ENCODE measurements around the gene FBXO42.
"Not testable (repeated sequence)": the region's sequence is repeated elsewhere in the genome, so short reads cannot be mapped to it uniquely, and the experiment has no call there.

The FBXO42 gene

DNA sequence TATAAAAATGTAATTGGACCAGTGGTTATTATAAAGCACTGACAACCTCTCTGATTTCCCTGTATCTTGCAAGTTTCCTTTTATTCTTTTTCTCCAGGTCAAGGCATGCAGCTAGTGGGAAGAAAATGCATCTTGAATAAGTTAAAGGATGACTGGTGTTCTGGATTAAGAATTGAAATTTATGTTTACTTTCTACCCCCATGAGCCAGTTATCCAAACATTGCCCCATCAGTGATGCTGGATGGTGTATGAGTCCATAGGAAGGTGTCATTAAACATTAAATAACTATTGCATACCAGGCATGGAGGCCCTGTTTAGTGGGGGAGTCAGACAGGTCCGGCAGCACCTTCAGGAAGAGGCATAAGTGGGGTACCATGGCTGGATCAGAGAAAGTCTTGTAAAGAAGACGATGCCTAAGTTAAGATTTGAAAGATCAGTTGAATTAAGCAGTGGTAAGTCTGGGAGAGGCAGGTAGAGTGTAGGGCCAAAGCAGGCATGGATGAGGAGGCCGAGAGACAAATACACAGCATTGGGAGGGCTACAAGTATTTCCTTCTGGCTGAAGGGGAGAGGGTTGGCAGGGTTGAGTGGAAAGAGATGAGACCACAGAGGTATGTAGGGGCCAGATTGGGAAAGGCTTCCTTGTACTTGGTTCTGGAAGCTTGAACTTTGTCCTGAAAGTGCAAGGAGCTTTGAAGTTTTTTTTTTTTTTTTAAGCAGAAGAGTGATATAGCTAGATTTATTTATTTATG lies 20.4 kb upstream of the FBXO42 start:
- DNase-seq (ENCODE audit: low read depth in 2 of 2): no peak

DNA sequence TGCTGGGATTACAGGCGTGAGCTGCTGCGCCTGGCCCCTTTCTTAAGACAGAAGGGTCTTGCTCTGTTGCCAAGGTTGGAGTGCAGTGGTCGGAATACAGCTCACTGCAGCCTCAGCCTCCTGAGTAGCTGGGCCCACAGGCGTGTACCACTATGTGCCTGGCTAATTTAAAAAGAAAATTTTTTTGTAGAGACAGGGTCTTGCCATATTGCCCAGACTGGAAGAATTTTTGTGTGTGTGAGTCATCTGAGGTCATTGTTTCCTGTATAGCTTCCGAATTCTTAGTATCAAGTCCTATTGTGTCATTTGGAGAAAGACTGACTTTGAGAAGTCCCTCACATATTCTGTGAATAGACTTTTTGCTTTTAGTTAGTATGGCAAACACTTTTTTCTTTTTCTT lies 19.4 kb upstream of the FBXO42 start:
- no peak for DNase-seq (ENCODE audit: low read depth in 2 of 2)

DNA sequence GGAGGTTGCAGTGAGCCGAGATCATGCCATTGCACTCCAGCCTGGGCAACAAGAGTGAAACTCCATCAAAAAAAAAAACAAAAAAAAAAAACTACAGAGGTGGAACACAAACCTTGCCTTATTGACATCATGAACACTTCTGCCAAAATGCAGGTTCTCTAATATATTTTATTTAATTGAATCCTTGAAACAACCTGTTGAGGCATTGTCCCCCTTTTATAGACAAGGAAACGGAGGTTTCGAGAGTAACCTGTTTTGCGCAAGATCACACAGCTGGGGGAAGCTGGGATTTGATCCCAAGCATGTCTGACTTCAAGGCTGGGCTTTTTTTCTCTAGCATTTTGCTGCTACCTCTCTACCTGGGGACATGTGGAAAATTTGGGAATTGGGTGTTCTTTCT lies 17.5 kb upstream of the FBXO42 start:
- no peak for DNase-seq (ENCODE audit: low read depth in 2 of 2)

DNA sequence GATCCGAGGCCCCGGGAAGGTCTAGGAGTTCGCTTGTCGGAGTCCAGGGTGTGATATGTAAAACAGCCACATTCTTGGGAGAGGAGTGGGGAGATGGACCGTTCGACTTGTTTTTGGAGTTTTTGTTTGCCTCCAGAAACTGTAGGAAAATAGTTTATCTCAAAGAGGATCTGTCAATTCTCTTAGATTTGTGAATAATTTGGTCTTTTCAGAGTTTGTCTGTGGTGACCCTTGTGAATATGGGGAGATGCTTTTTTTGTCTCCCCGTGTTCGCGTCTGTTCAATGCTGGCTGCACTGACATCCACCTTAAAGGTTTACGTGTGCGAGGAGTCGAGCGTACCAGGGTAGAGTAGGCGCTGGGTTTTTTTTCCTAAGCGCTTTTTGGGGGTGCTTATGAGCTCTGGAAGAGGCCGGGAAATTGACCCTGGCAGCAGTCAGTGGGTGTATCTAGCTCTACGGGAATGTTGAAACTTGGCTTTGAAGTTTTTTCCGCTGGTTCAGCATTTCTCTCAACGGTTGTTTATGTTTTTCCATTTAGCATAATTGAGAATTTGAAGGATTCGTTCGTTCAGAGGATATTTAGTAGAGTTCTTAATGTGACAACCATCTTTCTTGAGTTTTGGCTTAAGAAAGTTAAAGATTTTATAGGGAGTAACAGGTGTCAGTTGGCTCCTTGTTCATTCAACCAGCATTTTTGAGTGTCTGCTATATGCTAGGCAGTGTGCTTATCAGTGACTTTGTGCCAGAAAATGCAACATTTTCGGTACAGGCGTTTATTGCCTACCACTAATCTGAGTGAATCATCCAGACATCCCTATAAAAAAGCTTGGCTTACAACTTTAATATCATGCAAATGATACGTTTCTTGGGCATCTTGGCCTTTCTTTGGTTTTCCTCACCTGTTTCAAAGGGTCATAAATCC lies 15.9 kb upstream of the FBXO42 start:
- no peak for DNase-seq (ENCODE audit: low read depth in 2 of 2)

DNA sequence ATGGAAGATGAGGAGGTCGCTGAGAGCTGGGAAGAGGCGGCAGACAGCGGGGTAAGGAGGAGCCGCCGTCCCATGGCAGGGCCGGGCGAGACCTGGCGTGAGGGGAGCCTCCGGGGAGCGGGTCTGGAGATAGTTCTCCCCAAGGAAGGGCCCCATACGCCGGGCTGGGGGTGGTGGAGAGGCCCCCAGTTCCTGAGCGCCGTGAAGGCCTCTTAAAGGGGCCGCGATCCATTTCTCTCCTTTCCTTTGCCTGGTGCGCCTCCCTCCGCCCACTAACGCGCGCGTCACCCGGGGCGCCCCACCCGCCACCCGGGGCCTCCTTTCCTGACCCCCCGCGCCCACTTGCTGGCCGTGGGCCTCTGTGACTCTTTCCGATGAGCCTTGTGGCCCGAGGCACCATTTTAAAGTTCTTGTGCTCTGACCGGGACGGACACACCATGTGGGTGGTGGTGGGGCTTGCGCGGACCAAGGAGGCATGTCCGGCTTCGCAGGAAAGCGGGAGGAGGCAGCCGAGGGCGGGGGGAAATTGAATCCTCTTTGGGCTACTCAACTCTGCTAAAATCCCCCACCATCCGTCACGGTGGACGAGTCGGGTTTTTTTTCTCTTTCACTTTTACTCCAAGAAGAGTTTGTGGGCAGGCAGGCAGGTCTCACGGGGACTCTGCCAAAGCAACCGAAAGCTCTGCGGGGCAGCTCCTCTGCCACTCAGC lies 15.1 kb upstream of the FBXO42 start:
- peak; percentile 37 to 78 for DNase-seq (ENCODE audit: low read depth in 2 of 2)

DNA sequence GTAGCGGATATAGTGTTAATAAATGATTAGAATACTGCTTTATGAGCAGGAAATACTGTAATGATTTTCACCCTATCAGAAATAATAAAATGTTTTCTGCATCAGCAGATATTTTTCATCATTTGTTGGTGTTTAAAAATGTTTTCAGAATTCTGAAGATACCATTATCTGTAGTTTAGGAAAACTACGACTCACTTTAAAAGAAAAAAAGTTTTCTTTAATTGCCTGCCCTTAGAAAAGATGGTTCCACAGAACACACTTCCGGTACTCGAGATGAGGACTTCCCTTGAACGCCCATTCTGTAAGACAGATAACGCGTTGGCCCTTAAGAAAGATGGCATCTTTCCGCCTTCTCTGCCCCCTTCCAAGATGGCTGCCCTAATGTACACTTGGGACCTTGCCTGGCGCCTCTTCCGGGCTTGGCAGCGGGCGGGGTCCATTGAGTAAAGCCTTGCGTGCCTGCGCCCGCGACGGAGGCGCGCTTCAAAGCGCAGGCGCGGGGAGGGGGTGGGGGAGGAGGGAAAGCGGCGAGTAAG lies 14.5 kb upstream of the FBXO42 start, which contains the start of gene SZRD1:
Gene SZRD1 (plus strand): TSS at position 521 of the 536 bp plus-strand sequence. CDS start 16 bp downstream, outside the sequence.
- DNase-seq (ENCODE audit: low read depth in 2 of 2): peak; percentile 75 to 89

DNA sequence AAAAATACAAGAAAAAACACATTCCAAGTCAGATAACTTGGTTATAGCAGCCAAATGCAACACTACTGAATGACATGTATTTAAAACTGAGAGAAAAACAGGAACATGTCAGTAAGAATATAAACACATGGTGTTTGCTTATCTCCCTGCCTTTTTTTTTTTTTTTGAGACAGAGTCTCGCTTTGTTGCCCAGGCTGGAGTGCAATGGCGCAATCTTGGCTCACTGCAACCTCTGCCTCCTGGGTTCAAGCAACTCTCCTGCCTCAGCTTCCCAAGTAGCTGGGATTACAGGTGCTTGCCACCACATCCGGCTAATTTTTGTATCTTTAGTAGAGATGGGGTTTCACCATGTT lies 12.8 kb upstream of the FBXO42 start:
- not testable (repeated sequence) for DNase-seq (ENCODE audit: low read depth in 2 of 2)

DNA sequence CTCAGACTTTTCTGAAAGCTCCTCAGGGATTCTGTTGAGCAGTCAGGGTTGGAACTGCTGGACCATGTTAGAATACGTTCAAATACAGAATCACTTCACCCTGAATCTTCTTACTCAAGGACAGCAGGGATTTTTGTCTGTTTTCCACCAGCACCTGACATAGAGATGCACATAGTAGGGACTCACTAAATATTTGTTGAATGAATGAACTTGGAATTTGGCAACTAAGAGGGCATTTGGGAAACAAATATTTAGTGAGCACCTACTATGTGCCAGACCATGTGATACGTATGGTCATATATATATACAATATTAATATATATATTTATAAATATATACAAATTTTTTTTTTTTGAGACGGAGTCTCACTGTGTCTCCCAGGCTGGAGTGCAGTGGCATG lies 4.6 kb upstream of the FBXO42 start:
- DNase-seq (ENCODE audit: low read depth in 2 of 2): no peak

DNA sequence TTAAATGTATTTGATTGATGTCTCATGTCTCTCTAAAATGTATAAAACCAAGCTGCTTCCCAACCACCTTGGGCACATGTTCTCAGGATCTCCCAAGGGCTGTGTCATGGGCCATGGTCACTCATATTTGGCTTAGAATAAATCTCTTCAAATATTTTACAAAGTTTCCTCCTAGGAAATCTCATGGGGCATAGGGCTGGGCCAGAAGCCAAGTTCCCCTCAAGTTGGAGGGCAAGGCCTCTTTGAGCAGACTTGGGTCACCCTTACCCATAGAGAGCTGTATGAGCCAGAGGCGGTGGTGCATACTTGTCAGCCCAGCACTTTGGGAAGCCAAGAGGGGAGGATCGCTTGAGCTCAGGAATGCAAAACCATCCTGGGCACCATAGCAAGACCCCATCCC lies 2.3 kb upstream of the FBXO42 start:
- no peak for DNase-seq (ENCODE audit: low read depth in 2 of 2)

DNA sequence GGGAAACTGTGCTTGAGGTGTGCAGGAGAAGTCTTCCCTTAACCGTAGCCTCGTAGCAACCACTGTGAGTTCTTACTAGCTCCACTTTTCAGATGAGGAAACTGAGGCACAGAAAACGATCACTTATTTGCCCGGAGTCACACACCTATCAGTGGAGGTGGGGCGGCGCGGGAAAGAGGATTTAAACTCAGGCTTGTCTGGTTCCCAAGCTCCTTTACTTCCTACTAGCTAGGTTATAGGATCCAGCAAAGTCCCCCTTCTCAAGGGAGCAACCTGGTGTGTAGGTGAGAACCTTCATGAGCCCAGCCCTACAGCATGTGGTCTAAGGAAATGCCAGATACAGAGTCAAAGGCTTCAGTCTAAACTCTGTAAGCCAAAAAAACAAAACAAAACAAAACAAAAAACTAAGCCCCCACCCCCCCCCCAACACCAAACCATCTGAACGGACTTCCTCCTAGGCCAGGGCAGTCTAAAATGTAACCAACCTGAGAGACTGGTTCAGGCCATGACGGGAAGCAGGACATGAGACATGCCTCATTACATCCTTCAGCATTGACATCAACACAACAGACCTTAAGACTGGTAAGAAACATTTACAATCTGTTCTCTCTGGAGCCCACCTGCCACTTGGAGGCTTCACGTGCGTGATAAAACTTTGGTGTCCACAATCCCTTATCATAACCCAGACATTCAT lies 709 bp upstream of the FBXO42 start:
- DNase-seq (ENCODE audit: low read depth in 2 of 2): no peak

DNA sequence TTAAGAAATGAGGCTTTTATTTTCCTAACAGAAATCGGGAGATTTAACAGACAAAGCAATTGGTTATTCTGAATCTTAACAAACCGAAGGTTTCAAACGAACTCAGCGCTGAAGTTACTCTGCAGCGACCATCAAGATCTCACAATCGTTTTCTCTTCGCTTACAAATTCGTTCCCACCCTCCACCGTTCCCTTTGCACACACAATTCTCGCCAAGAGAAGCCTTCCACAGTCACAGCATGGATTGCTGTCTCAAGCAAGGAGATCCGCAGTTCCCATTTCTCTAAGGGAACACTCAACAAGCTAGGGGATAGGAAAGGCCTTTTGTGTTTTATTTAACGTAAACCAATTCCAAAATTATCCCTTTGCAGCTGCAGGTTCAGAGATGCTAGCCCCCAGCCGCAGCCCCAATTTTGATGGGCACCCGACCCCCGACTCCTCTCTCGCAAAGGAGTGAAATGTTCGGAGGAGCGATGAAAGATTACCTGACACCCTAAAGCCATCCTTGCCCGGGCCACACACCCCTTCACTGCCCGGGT lies 755 bp downstream of the FBXO42 start:
- no peak for DNase-seq (ENCODE audit: low read depth in 2 of 2)

DNA sequence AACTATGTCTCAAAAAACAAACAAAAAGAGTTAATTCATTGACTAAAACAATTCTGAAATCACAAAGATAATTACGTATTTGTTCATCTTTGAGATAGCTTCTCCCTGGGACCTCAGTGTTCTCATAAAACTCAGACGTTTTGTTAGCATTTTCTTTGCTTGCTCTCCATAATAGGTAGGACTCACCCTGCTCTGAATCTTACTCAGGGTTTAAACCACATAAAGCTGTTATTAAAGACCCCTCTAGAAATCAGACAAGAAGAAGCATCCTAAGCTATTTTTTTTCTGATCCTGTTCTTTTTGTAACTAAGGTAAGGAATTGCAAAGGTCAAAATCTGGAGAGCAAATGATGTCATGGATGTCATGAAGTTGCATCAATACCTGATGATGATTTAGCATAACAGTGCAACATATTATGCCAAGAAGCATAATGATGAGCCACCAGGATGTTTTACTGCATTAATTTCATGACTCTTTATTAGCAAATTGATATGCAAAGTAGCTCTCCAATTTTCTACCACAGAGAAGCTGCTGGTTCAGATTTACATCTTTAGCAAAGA lies 2.4 kb downstream of the FBXO42 start:
- DNase-seq (ENCODE audit: low read depth in 2 of 2): no peak

DNA sequence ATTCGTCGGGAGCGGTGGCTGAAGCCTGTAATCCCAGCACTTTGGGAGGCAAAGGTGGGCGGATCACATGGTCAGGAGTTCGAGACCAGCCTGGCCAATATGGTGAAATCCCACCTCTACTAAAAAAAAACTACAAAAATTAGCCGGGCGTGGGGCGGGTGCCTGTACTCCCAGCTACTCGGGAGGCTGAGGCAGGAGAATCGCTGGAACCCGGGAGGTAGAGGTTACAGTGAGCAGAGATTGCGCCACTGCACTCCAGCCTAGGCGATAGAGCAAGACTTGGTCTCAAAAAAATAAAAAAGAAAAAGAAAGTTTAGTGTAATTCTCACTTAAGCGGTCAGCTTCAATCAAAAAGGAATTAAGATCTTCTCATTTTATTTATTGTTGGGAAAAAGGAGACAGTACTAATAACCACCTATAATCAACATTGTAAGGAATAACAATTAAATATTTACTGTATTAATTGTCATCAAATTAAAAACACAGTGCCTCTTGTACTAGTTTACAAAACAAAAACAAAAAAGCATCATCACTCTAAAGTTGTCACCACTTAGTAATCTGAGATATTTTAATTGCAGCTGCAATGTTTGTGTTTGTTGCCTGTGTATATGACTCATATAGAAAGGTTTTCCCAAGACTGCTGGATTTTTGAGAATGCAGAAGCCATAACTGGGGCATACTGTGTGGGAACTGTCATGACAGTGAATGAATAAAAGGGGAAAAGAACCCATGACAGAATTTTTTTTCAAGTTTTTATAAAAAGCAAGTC lies 3.7 kb downstream of the FBXO42 start:
- no peak for DNase-seq (ENCODE audit: low read depth in 2 of 2)

DNA sequence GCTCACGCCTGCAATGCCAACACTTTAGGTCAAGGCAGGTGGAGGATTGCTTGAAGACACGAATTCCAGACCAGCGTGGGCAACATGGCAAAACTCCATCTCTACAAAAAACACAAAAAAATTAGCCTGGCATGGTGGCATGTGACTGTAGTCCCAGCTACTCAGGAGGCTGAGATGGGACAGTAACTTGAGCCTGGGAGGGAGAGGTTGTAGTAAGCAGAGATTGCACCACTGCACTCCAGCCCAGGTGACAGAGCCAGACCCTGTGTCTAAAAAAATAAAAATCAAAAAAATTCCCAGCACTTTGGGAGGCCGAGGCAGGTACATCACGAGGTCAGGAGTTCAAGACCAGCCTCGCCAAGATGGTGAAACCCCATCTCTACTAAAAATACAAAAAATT lies 9.0 kb downstream of the FBXO42 start:
- not testable (repeated sequence) for DNase-seq (ENCODE audit: low read depth in 2 of 2)

DNA sequence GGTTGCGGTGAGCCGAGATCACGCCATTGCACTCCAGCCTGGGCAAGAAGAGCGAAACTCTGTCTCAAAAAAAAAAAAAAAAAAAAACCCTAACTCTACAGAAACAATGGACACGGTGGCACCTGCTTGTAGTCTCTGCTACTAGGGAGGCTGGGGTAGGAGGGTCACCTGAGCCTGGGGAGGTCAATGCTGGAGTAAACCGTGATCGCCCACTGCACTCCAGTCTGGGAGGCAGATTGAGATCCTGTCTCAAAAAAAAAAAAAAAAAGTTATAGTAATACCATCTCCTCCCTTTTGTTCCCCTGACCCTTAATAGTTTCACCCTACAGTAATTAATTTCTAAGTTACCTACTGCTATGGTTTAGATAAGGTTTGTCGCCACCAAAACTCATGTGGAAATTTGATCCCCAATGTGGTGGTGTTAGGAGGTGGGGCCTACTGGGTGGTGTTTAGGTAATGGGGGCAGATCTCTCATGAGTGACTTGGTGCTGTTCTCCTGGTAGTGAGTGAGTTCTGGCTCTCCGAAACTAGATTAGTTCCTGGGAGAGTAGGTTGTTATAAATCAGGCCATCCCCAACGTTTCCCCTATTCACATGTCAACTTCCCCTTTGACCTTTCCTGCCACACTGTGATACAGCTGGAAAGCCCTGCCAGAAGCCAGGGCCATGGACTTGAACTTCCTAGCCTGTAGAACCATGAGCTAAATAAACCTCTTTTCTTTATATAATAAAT lies 9.8 kb downstream of the FBXO42 start:
- DNase-seq (ENCODE audit: low read depth in 2 of 2): no peak

DNA sequence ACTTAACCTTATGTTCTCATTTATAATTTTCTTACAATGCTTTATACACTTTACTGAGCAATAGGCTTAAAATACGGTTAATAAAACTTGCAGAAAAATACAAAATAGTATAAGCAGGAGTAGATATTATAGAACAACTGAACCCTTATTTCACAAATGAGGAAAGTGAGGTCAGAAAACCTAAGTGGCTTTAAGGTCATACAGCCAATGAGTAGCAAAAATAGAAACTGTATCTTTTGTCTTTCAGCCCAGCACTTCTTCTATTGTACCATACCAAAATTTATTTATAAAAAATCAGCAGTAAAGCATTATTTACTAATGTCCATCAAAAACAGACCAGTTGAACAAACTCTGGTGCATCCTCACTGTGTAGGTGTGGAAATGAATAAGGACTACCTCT lies 11.6 kb downstream of the FBXO42 start:
- no peak for DNase-seq (ENCODE audit: low read depth in 2 of 2)

DNA sequence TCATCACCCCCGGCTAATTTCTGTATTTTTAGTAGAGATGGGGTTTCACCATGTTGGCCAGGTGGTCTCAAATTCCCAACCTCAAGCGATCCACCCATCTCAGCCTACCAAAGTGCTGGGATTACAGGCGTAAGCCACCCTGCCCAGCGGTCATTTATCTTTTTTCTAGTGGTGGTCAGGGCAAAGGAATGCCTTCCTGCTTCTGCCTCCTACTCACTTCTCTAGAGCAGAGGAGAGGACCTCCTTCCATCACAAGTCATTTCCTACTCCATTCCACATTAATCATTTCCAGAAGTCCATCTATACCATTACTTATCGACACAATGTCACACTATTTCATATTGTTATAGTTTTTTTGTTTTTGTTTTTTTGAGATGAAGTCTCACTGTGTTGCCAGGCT lies 13.3 kb downstream of the FBXO42 start:
- DNase-seq (ENCODE audit: low read depth in 2 of 2): no peak

DNA sequence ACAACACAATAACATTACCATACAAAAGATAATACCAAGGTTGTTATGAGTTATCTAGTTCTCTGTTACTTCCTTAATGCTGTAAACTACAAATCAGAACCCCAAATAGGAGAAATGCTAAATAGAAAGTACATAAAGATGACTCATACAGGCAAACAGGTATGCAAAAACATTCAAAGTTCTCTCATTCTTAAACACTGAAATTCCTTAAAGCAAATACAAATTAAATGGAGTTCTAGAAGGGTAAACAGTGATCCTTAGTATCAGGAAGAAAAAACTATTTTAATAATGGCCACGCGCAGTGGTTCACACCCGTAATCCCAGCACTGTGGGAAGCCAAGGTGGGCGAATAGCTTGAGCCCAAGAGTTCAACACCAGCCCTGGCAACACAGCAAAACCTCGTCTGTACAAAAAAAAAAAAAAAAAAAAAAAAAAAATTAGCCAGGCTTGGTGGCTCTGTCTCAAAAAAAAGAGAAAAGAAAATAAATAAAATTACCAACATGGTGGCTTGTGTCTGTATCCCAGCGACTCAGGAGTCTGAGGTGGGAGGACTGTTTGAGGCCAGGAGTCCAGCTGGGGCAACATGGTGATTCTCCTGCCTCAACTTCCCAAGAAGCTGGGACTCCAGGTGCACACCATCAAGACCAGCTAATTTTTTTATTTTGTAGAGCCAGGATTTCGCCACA lies 17.5 kb downstream of the FBXO42 start:
- DNase-seq (ENCODE audit: low read depth in 2 of 2): no peak

All from stimulated activated CD4-positive, alpha-beta T cell treated with anti-CD3 and anti-CD28 coated beads, Interleukin-1b, Interleukin-23, amount 100 ng/mL, for 1 hour (primary cell).